ENCODE measurements around the gene DNAJC3.

DNA sequence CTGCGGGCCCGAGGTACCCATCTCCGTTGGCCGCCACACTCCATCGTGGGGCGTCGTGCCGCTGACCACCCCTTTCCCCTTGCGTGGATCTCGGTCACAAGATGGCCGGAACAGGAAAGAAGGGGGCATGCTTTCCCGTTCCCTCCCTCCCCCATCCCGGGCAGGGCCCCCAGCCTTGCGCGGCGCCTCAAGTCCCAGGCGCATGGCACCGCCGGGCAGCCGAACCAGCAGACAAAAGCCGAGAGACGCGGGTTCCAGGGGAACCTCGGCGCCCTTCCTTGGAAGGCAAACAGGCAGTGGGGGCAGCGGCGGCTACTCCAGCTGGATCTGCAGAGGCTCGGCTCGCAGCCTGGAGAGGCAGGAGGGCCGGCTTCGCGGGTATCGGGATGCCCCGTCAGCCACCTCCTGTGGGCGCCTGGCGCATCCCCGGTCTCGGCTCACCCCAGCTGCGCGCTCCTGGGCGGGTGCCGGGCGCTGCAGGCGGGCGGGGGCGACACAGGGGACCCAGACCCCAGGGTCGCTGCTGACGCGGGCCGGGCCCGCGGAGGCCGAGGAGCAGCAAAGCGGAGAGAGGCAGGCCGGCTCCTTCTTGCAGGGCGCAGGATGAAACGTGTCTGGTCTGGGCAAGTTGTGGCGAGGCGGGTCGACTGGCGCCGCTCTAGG lies 32.9 kb upstream of the DNAJC3 start:
- TF ChIP-seq KDM1A (CRISPR knock-in tag; IDR thresholded peaks at IDR 0.05) (no peak), ZKSCAN5 (CRISPR knock-in tag; IDR thresholded peaks at IDR 0.05) (no peak), HIVEP1 (CRISPR knock-in tag; IDR thresholded peaks at IDR 0.05) (0 out of 2 replicates have a peak, but pooled peaks have one; percentile 3), EZH2 (conservative IDR thresholded peaks at IDR 0.05; ENCODE audit: low read depth, low read length) (no peak), RBM39 (IDR thresholded peaks at IDR 0.05; ENCODE audit: low read depth, low read length, poor library complexity, severe bottlenecking) (peak; percentile 56), SRF (IDR thresholded peaks at IDR 0.05; ENCODE audit: low read depth, low read length) (no peak), NR3C1 (CRISPR knock-in tag; IDR thresholded peaks at IDR 0.05) (no peak), RAD21 (CRISPR knock-in tag; IDR thresholded peaks at IDR 0.05) (0 out of 2 replicates have a peak, but pooled peaks have one; percentile 16)
- TF ChIP-seq, protein P1, sequence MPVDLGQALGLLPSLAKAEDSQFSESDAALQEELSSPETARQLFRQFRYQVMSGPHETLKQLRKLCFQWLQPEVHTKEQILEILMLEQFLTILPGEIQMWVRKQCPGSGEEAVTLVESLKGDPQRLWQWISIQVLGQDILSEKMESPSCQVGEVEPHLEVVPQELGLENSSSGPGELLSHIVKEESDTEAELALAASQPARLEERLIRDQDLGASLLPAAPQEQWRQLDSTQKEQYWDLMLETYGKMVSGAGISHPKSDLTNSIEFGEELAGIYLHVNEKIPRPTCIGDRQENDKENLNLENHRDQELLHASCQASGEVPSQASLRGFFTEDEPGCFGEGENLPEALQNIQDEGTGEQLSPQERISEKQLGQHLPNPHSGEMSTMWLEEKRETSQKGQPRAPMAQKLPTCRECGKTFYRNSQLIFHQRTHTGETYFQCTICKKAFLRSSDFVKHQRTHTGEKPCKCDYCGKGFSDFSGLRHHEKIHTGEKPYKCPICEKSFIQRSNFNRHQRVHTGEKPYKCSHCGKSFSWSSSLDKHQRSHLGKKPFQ (CRISPR knock-in tag; IDR thresholded peaks at IDR 0.05; ENCODE audit: insufficient replicate concordance): no peak
